ENCODE measurements around the gene ZFHX3.

The ZFHX3 gene

GRCh38 chr16:72945611-72946010 lies 102.3 kb downstream of the ZFHX3 start:
- peaks cover 7 to 21% of the 10 kb centered on the region in 2 donors for H3K4me1 ChIP-seq (ENCODE audit: control insufficient read depth in 1 of 2, insufficient read depth in 2 of 2, low read length in 2 of 2)
- H3K27ac ChIP-seq (ENCODE audit: low read depth, low read length) = no peak overlapping the region
- no peak overlapping the region for H3K4me3 ChIP-seq (ENCODE audit: low read depth in 1 of 2, low read length in 2 of 2)
- H3K36me3 ChIP-seq (ENCODE audit: control insufficient read depth in 1 of 2, insufficient read depth in 2 of 2, low read length in 2 of 2) = peaks cover 0 to 8% of the 10 kb centered on the region in 2 donors
- H3K9me3 ChIP-seq (ENCODE audit: control insufficient read depth in 1 of 2, low read length in 2 of 2) = no peaks in the 10 kb centered on the region
- no peaks in the 10 kb centered on the region for H3K27me3 ChIP-seq (ENCODE audit: control insufficient read depth in 1 of 2, insufficient read depth in 2 of 2, low read length in 2 of 2)
- H3K9ac ChIP-seq (ENCODE audit: low read depth in 1 of 2, low read length in 2 of 2) = no peak overlapping the region

- Histone ChIP-seq H3K4me3 (ENCODE audit: low read depth in 1 of 2, low read length in 2 of 2) (no peak overlapping the region), H3K9me3 (ENCODE audit: control insufficient read depth in 1 of 2, low read length in 2 of 2) (no peaks in the 10 kb centered on the region), H3K4me1 (ENCODE audit: control insufficient read depth in 1 of 2, insufficient read depth in 2 of 2, low read length in 2 of 2) (peaks cover 7 to 21% of the 10 kb centered on the region in 2 donors), H3K9ac (ENCODE audit: low read depth in 1 of 2, low read length in 2 of 2) (no peak overlapping the region), H3K27ac (ENCODE audit: low read depth, low read length) (no peak overlapping the region), H3K27me3 (ENCODE audit: control insufficient read depth in 1 of 2, insufficient read depth in 2 of 2, low read length in 2 of 2) (no peaks in the 10 kb centered on the region), H3K36me3 (ENCODE audit: control insufficient read depth in 1 of 2, insufficient read depth in 2 of 2, low read length in 2 of 2) (peaks cover 0 to 2% of the 10 kb centered on the region in 2 donors)
These were observed 103.0 kb downstream of the ZFHX3 start for GRCh38 chr16:72944757-72945485.

GRCh38 chr16:72942021-72942420 lies 105.9 kb downstream of the ZFHX3 start:
- H3K36me3 ChIP-seq (ENCODE audit: control insufficient read depth in 1 of 2, insufficient read depth in 2 of 2, low read length in 2 of 2) = no peaks in the 10 kb centered on the region
- peaks cover 8 to 22% of the 10 kb centered on the region in 2 donors for H3K4me1 ChIP-seq (ENCODE audit: control insufficient read depth in 1 of 2, insufficient read depth in 2 of 2, low read length in 2 of 2)
- no peak overlapping the region for H3K4me3 ChIP-seq (ENCODE audit: low read depth in 1 of 2, low read length in 2 of 2)

GRCh38 chr16:72940886-72941285 lies 107.0 kb downstream of the ZFHX3 start:
- Histone ChIP-seq H3K36me3 (ENCODE audit: control insufficient read depth in 1 of 2, insufficient read depth in 2 of 2, low read length in 2 of 2) (no peaks in the 10 kb centered on the region), H3K9me3 (ENCODE audit: control insufficient read depth in 1 of 2, low read length in 2 of 2) (no peaks in the 10 kb centered on the region), H3K4me3 (ENCODE audit: low read depth in 1 of 2, low read length in 2 of 2) (no peak overlapping the region), H3K27ac (ENCODE audit: low read depth, low read length) (no peak overlapping the region), H3K4me1 (ENCODE audit: control insufficient read depth in 1 of 2, insufficient read depth in 2 of 2, low read length in 2 of 2) (peaks cover 11 to 14% of the 10 kb centered on the region in 2 donors), H3K9ac (ENCODE audit: low read depth in 1 of 2, low read length in 2 of 2) (no peak overlapping the region), H3K27me3 (ENCODE audit: control insufficient read depth in 1 of 2, insufficient read depth in 2 of 2, low read length in 2 of 2) (no peaks in the 10 kb centered on the region)

More at GRCh38 chr16:72942021-72942420, 105.9 kb downstream of the ZFHX3 start:
- no peaks in the 10 kb centered on the region for H3K9me3 ChIP-seq (ENCODE audit: control insufficient read depth in 1 of 2, low read length in 2 of 2)
- H3K9ac ChIP-seq (ENCODE audit: low read depth in 1 of 2, low read length in 2 of 2) = no peak overlapping the region
- no peak overlapping the region for H3K27ac ChIP-seq (ENCODE audit: low read depth, low read length)
- H3K27me3 ChIP-seq (ENCODE audit: control insufficient read depth in 1 of 2, insufficient read depth in 2 of 2, low read length in 2 of 2) = no peaks in the 10 kb centered on the region

GRCh38 chr16:72939247-72939646 lies 108.7 kb downstream of the ZFHX3 start:
- peak overlapping the region; percentile 26 to 40 for H3K4me3 ChIP-seq (ENCODE audit: low read depth in 1 of 2, low read length in 2 of 2)

GRCh38 chr16:72938795-72939164 lies 109.1 kb downstream of the ZFHX3 start:
- H3K4me1 ChIP-seq (ENCODE audit: control insufficient read depth in 1 of 2, insufficient read depth in 2 of 2, low read length in 2 of 2) = peaks cover 15 to 20% of the 10 kb centered on the region in 2 donors
- H3K27ac ChIP-seq (ENCODE audit: low read depth, low read length) = peak overlapping the region; percentile 44
- H3K27me3 ChIP-seq (ENCODE audit: control insufficient read depth in 1 of 2, insufficient read depth in 2 of 2, low read length in 2 of 2) = no peaks in the 10 kb centered on the region
- no peaks in the 10 kb centered on the region for H3K9me3 ChIP-seq (ENCODE audit: control insufficient read depth in 1 of 2, low read length in 2 of 2)
- H3K9ac ChIP-seq (ENCODE audit: low read depth in 1 of 2, low read length in 2 of 2) = no peak overlapping the region
- H3K36me3 ChIP-seq (ENCODE audit: control insufficient read depth in 1 of 2, insufficient read depth in 2 of 2, low read length in 2 of 2) = no peaks in the 10 kb centered on the region
- H3K4me3 ChIP-seq (ENCODE audit: low read depth in 1 of 2, low read length in 2 of 2) = peak overlapping the region; percentile 26 to 40

More at GRCh38 chr16:72939247-72939646, 108.7 kb downstream of the ZFHX3 start:
- H3K9me3 ChIP-seq (ENCODE audit: control insufficient read depth in 1 of 2, low read length in 2 of 2) = no peaks in the 10 kb centered on the region
- H3K9ac ChIP-seq (ENCODE audit: low read depth in 1 of 2, low read length in 2 of 2) = no peak overlapping the region
- H3K27me3 ChIP-seq (ENCODE audit: control insufficient read depth in 1 of 2, insufficient read depth in 2 of 2, low read length in 2 of 2) = no peaks in the 10 kb centered on the region
- peak overlapping the region; percentile 44 for H3K27ac ChIP-seq (ENCODE audit: low read depth, low read length)
- no peaks in the 10 kb centered on the region for H3K36me3 ChIP-seq (ENCODE audit: control insufficient read depth in 1 of 2, insufficient read depth in 2 of 2, low read length in 2 of 2)
- peaks cover 15 to 20% of the 10 kb centered on the region in 2 donors for H3K4me1 ChIP-seq (ENCODE audit: control insufficient read depth in 1 of 2, insufficient read depth in 2 of 2, low read length in 2 of 2)

- Histone ChIP-seq H3K4me3 (ENCODE audit: low read depth in 1 of 2, low read length in 2 of 2) (no peak overlapping the region), H3K9me3 (ENCODE audit: control insufficient read depth in 1 of 2, low read length in 2 of 2) (no peaks in the 10 kb centered on the region), H3K36me3 (ENCODE audit: control insufficient read depth in 1 of 2, insufficient read depth in 2 of 2, low read length in 2 of 2) (no peaks in the 10 kb centered on the region), H3K27me3 (ENCODE audit: control insufficient read depth in 1 of 2, insufficient read depth in 2 of 2, low read length in 2 of 2) (no peaks in the 10 kb centered on the region), H3K4me1 (ENCODE audit: control insufficient read depth in 1 of 2, insufficient read depth in 2 of 2, low read length in 2 of 2) (peaks cover 15 to 20% of the 10 kb centered on the region in 2 donors), H3K9ac (ENCODE audit: low read depth in 1 of 2, low read length in 2 of 2) (no peak overlapping the region), H3K27ac (ENCODE audit: low read depth, low read length) (no peak overlapping the region)
These were observed 109.8 kb downstream of the ZFHX3 start for GRCh38 chr16:72937916-72938794.

GRCh38 chr16:72937360-72937759 lies 110.6 kb downstream of the ZFHX3 start:
- Histone ChIP-seq H3K4me1 (ENCODE audit: control insufficient read depth in 1 of 2, insufficient read depth in 2 of 2, low read length in 2 of 2) (peaks cover 15 to 20% of the 10 kb centered on the region in 2 donors), H3K27ac (ENCODE audit: low read depth, low read length) (no peak overlapping the region), H3K9me3 (ENCODE audit: control insufficient read depth in 1 of 2, low read length in 2 of 2) (no peaks in the 10 kb centered on the region), H3K36me3 (ENCODE audit: control insufficient read depth in 1 of 2, insufficient read depth in 2 of 2, low read length in 2 of 2) (no peaks in the 10 kb centered on the region), H3K9ac (ENCODE audit: low read depth in 1 of 2, low read length in 2 of 2) (no peak overlapping the region), H3K27me3 (ENCODE audit: control insufficient read depth in 1 of 2, insufficient read depth in 2 of 2, low read length in 2 of 2) (no peaks in the 10 kb centered on the region), H3K4me3 (ENCODE audit: low read depth in 1 of 2, low read length in 2 of 2) (no peak overlapping the region)

GRCh38 chr16:72936408-72936807 lies 111.5 kb downstream of the ZFHX3 start:
- no peaks in the 10 kb centered on the region for H3K9me3 ChIP-seq (ENCODE audit: control insufficient read depth in 1 of 2, low read length in 2 of 2)
- no peak overlapping the region for H3K27ac ChIP-seq (ENCODE audit: low read depth, low read length)
- H3K9ac ChIP-seq (ENCODE audit: low read depth in 1 of 2, low read length in 2 of 2) = no peak overlapping the region
- no peaks in the 10 kb centered on the region for H3K36me3 ChIP-seq (ENCODE audit: control insufficient read depth in 1 of 2, insufficient read depth in 2 of 2, low read length in 2 of 2)
- no peak overlapping the region for H3K4me3 ChIP-seq (ENCODE audit: low read depth in 1 of 2, low read length in 2 of 2)
- no peaks in the 10 kb centered on the region for H3K27me3 ChIP-seq (ENCODE audit: control insufficient read depth in 1 of 2, insufficient read depth in 2 of 2, low read length in 2 of 2)
- peaks cover 18 to 23% of the 10 kb centered on the region in 2 donors for H3K4me1 ChIP-seq (ENCODE audit: control insufficient read depth in 1 of 2, insufficient read depth in 2 of 2, low read length in 2 of 2)

- Histone ChIP-seq H3K27me3 (ENCODE audit: control insufficient read depth in 1 of 2, insufficient read depth in 2 of 2, low read length in 2 of 2) (no peaks in the 10 kb centered on the region), H3K9me3 (ENCODE audit: control insufficient read depth in 1 of 2, low read length in 2 of 2) (no peaks in the 10 kb centered on the region), H3K27ac (ENCODE audit: low read depth, low read length) (no peak overlapping the region), H3K4me3 (ENCODE audit: low read depth in 1 of 2, low read length in 2 of 2) (no peak overlapping the region), H3K4me1 (ENCODE audit: control insufficient read depth in 1 of 2, insufficient read depth in 2 of 2, low read length in 2 of 2) (peaks cover 18 to 27% of the 10 kb centered on the region in 2 donors), H3K36me3 (ENCODE audit: control insufficient read depth in 1 of 2, insufficient read depth in 2 of 2, low read length in 2 of 2) (no peaks in the 10 kb centered on the region), H3K9ac (ENCODE audit: low read depth in 1 of 2, low read length in 2 of 2) (no peak overlapping the region)
These were observed 112.0 kb downstream of the ZFHX3 start for GRCh38 chr16:72935896-72936295.

All from duodenal mucosa (tissue), 2 donors.